Thymus (tissue), 11 donors: ENCODE data around the gene IFNW1. TPM values are rescaled to one million over a fixed set of nuclear protein-coding genes. Genes with fewer than 3 reads are reported as not detected.
"Not testable (repeated sequence)": the region's sequence is repeated elsewhere in the genome, so short reads cannot be mapped to it uniquely, and the experiment has no call there.

ENCODE experiments used
- DNase-seq, 9 donors: peaks; one replicate each; pipeline ENCODE4 v3.0.0-alpha.2; 2013; ENCODE audit warnings: low spot score in 9 of 9, low read depth in 6 of 9, missing footprints in 1 of 9
- H3K27ac ChIP-seq, 2 donors: one replicate each; pipeline ENCODE4 v1.5.1; 2013; ENCODE audit warnings: control low read depth in 1 of 2, low read depth in 1 of 2, low read length in 1 of 2, mild to moderate bottlenecking in 1 of 2, moderate library complexity in 1 of 2
- H3K27me3 ChIP-seq, 2 donors: one replicate each; pipeline ENCODE4 v1.5.1; 2013; ENCODE audit warnings: low read length in 1 of 2; ENCODE audit not compliant: control insufficient read depth in 2 of 2, insufficient read depth in 1 of 2
- H3K36me3 ChIP-seq, 2 donors: one replicate each; pipeline ENCODE4 v1.5.1; 2013; ENCODE audit warnings: low read length in 1 of 2, mild to moderate bottlenecking in 1 of 2, moderate library complexity in 1 of 2; ENCODE audit not compliant: control insufficient read depth in 2 of 2, insufficient read depth in 2 of 2
- H3K4me1 ChIP-seq, 2 donors: one replicate each; pipeline ENCODE4 v1.5.1; 2013; ENCODE audit warnings: low read length in 2 of 2; ENCODE audit not compliant: control insufficient read depth in 2 of 2, insufficient read depth in 2 of 2
- H3K4me3 ChIP-seq, 2 donors: one replicate each; pipeline ENCODE4 v1.5.1; 2013; ENCODE audit warnings: low read length in 2 of 2, control low read depth in 1 of 2, mild to moderate bottlenecking in 1 of 2
- H3K9me3 ChIP-seq, 2 donors: one replicate each; pipeline ENCODE4 v1.5.1; 2013; ENCODE audit warnings: low read length in 1 of 2, mild to moderate bottlenecking in 1 of 2; ENCODE audit not compliant: control insufficient read depth in 2 of 2, insufficient read depth in 1 of 2
- WGBS: extraction: QIAGEN DNeasy Blood & Tissue Kit; methylation state at CpG from one replicate; pipeline ENCODE4 v1.1.7; 2013; 5-methylcytosine and 5-hydroxymethylcytosine counted together
- polyA plus RNA-seq: library from polyadenylated mRNA; stranded (reverse); fragments of 200-250 nt; gene quantifications from one replicate; pipeline ENCODE4 v1.2.3, GENCODE V29; 2013
- total RNA-seq: library from RNA; stranded (reverse); fragments of 120-200 nt; gene quantifications from one replicate; pipeline ENCODE4 v1.2.4, GENCODE V29; 2013
- donor health status: healthy.

The IFNW1 gene
- total and polyA plus RNA-seq, 2 donors = not detected

- WGBS = 89% methylated on average over 2 of the region's 2 CpGs
- no peak for DNase-seq
- Histone ChIP-seq H3K4me1 (no peaks in the 10 kb centered on the region), H3K4me3 (no peak overlapping the region), H3K27me3 (no peaks in the 10 kb centered on the region), H3K9me3 (no peaks in the 10 kb centered on the region), H3K36me3 (no peaks in the 10 kb centered on the region), H3K27ac (no peak overlapping the region)
Measured at GRCh38 chr9:21155501-21155900, 13.9 kb upstream of the IFNW1 start.

- peak in 4 of 9 donors; percentile 8 to 50 (median 16) for DNase-seq
Measured at GRCh38 chr9:21154018-21154608, 12.5 kb upstream of the IFNW1 start.

GRCh38 chr9:21153336-21154017, 11.8 kb upstream of the IFNW1 start:
- Histone ChIP-seq H3K27ac (no peak overlapping the region), H3K36me3 (no peaks in the 10 kb centered on the region), H3K9me3 (no peaks in the 10 kb centered on the region), H3K27me3 (no peaks in the 10 kb centered on the region), H3K4me1 (no peaks in the 10 kb centered on the region), H3K4me3 (no peak overlapping the region)
- 67% methylated on average over 3 of the region's 3 CpGs for WGBS
- no peak for DNase-seq

More at GRCh38 chr9:21154018-21154608, 12.5 kb upstream of the IFNW1 start:
- 33% methylated on average over 3 of the region's 3 CpGs for WGBS
- no peaks in the 10 kb centered on the region for H3K4me1 ChIP-seq
- no peaks in the 10 kb centered on the region for H3K36me3 ChIP-seq
- no peak overlapping the region for H3K4me3 ChIP-seq
- no peak overlapping the region for H3K27ac ChIP-seq
- no peaks in the 10 kb centered on the region for H3K27me3 ChIP-seq
- no peaks in the 10 kb centered on the region for H3K9me3 ChIP-seq

- DNase-seq = no peak
- no peak overlapping the region for H3K4me3 ChIP-seq
- 11% methylated on average over 1 of the region's 1 CpG for WGBS
- H3K9me3 ChIP-seq = no peaks in the 10 kb centered on the region
- H3K4me1 ChIP-seq = no peaks in the 10 kb centered on the region
- no peaks in the 10 kb centered on the region for H3K27me3 ChIP-seq
- no peaks in the 10 kb centered on the region for H3K36me3 ChIP-seq
- no peak overlapping the region for H3K27ac ChIP-seq
Measured at GRCh38 chr9:21144603-21145002, 3.0 kb upstream of the IFNW1 start.

- DNase-seq = no peak
- Histone ChIP-seq H3K4me3 (no peak overlapping the region), H3K9me3 (no peaks in the 10 kb centered on the region), H3K4me1 (no peaks in the 10 kb centered on the region), H3K27me3 (no peaks in the 10 kb centered on the region), H3K36me3 (no peaks in the 10 kb centered on the region), H3K27ac (no peak overlapping the region)
- 54% methylated on average over 1 of the region's 1 CpG for WGBS
Measured at GRCh38 chr9:21137020-21137419, 4.6 kb downstream of the IFNW1 start.

GRCh38 chr9:21135736-21136135, 5.9 kb downstream of the IFNW1 start:
- DNase-seq = no peak
- Histone ChIP-seq H3K27ac (no peak overlapping the region), H3K4me1 (no peaks in the 10 kb centered on the region), H3K27me3 (no peaks in the 10 kb centered on the region), H3K4me3 (no peak overlapping the region), H3K36me3 (no peaks in the 10 kb centered on the region), H3K9me3 (no peaks in the 10 kb centered on the region)
- 81% methylated on average over 3 of the region's 3 CpGs for WGBS

GRCh38 chr9:21128186-21128585, 13.4 kb downstream of the IFNW1 start:
- H3K36me3 ChIP-seq, H3K4me1 ChIP-seq, DNase-seq, H3K27ac ChIP-seq, H3K4me3 ChIP-seq, H3K9me3 ChIP-seq, H3K27me3 ChIP-seq: not testable (repeated sequence)

GRCh38 chr9:21121595-21122251, 19.9 kb downstream of the IFNW1 start:
- Histone ChIP-seq H3K27me3 (no peaks in the 10 kb centered on the region), H3K4me3 (no peak overlapping the region), H3K9me3 (no peaks in the 10 kb centered on the region), H3K36me3 (no peaks in the 10 kb centered on the region), H3K27ac (no peak overlapping the region), H3K4me1 (peaks cover 0 to 4% of the 10 kb centered on the region in 2 donors)
- WGBS = 96% methylated on average over 4 of the region's 4 CpGs
- no peak for DNase-seq

GRCh38 chr9:21121079-21121478, 20.6 kb downstream of the IFNW1 start:
- Histone ChIP-seq H3K27ac (no peak overlapping the region), H3K9me3 (no peaks in the 10 kb centered on the region), H3K4me3 (no peak overlapping the region), H3K27me3 (no peaks in the 10 kb centered on the region), H3K36me3 (no peaks in the 10 kb centered on the region), H3K4me1 (peaks cover 0 to 4% of the 10 kb centered on the region in 2 donors)
- DNase-seq = peak in 1 of 9 donors; percentile 40
- WGBS = 47% methylated on average over 2 of the region's 2 CpGs
